LNCAP (cell line): ENCODE measurements around the gene TMEM94.

Source experiments
- TF ChIP-seq, protein P1 (sequence below): fragments of 450-650 bp; IDR thresholded peaks from 2 replicates; pipeline ENCODE4 v1.5.1; 2017; ENCODE audit warnings: mild to moderate bottlenecking

Gene TMEM94

DNA sequence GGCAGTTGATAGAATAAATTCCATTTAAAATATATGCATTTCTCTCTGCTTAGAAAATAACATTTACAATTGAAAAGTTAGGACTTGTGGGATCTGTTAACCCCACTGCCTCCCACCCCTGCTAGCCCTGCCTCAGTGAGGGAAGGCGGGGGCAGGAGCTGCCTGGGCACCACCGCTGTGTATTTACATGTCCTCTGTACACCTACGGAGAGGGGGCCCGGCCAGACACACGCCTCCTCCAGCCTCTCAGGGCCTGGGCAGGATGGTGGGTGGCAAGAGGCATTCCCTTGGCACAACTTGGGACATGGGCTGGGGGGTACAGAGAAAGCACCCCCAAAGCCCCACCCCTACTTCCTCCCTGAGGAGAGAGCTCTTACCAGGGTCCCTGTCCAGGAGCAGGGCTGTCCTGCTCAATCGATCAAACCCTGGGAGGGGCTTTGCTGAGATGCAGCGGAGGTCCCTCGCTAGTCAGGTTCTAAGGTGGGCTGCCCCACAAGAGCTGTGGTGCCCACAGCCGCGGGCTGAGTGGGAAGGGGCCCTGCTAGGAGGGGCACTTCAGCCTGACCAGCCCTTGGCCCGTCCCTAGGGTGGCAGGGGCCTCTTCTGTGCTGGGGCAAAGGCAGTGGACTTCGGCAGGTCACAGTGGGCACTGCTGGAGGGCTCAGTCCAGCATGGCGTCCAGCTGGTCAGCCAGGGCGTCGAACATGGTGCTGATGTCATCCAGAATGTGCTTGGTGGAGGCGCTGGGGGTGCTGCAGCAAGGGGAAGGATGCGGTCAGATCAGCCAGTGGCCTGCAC, 44.2 kb downstream of the TMEM94 start:
- TF ChIP-seq, protein P1, sequence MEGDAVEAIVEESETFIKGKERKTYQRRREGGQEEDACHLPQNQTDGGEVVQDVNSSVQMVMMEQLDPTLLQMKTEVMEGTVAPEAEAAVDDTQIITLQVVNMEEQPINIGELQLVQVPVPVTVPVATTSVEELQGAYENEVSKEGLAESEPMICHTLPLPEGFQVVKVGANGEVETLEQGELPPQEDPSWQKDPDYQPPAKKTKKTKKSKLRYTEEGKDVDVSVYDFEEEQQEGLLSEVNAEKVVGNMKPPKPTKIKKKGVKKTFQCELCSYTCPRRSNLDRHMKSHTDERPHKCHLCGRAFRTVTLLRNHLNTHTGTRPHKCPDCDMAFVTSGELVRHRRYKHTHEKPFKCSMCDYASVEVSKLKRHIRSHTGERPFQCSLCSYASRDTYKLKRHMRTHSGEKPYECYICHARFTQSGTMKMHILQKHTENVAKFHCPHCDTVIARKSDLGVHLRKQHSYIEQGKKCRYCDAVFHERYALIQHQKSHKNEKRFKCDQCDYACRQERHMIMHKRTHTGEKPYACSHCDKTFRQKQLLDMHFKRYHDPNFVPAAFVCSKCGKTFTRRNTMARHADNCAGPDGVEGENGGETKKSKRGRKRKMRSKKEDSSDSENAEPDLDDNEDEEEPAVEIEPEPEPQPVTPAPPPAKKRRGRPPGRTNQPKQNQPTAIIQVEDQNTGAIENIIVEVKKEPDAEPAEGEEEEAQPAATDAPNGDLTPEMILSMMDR: no peak

DNA sequence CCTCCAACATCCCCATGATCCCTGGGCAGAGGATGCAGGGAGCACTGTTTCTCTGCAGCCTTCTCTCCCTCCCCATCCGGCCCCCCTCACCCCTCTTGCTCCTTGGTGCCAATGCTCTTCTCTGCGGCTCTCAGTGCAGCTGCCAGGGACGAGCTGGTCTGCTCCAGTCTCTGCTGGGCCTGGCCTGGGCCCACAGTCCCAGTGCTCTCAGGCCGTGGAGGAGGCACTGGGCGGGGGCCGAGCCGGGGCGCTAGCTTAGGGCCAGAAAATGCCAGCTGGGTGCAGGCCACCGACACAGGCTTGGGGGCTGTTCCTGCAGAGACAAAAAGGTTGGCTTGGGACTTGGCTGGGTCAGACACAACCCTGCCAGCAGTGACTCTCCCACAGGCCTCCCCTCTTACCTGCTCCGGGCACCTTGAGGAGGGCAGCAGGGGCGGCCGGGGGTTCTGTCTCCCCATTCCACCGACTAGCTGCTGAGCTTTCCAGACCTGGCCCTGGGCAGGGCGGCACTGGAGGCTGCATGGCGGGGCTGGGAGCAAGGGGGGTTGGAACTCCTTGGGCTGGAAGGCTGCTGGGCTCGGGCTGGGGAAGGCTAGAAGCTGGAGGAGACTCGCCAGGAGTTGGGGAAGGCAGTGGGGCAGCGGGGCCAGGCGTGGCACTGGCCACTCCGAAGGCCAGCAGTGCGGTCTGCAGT, 45.1 kb downstream of the TMEM94 start:
- TF ChIP-seq, protein P1: no peak

DNA sequence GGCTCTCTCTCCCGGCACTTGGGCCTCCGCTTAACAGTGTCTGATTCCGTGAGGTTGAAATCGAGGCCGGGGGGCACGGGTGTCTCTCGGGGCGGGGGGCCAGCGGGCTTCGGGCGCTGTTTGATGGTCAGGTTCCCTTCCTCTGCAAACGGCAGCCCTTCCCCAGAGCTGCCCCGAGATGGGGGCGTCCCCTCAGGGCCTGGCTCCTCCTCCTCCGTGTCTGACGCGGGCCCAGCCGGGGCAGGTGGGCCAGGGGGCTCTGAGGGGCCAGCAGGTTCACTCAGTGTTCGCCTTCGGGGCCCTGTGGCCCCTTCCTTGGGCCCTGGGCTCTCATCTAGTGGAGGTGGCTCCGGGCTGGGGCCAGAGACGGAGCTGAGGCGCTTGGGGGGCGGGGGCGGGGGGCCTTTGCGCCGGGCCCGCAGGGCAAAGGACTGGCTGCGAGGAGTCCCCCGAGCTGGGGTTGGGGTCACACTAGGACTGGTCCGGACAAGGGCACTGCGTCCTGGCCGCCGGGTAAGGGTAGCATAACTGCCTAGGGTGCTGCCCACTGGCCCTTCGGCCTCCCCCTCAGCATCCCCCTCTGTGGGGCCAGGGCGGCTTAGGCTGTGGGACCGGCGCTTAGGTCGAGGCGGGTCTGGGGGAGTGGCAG, 45.8 kb downstream of the TMEM94 start:
- TF ChIP-seq, protein P1: no peak

DNA sequence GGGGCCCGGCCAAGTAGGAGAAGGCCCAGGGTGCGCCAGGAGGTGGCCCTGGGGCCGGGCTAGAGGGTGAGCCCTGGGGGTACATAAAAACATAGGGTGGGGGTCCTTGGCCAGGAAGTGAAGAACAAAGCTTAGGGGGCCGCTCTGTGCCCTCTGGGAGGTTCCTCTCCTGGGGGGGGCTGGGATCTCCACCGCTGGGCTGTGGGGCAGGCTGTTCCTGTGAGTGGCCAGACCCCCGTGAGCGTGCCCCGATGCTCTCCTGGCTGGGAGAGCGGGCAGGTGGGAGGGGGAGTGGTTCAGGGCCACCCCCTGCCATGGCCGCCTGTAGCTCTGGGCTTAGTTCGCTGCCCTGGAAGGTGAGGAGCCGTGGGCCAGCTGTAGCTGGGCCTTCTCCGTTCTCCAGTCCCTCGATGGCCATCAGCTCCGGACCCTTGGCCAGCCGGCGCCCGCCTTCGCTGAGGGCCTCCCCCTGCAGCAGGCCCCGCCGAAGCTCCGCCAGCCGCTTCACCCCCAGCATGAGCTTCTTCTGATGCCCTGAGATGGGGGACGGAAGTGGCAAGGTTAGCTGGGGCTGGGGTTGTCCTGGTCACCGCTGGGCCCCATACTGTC, 46.4 kb downstream of the TMEM94 start:
- TF ChIP-seq, protein P1: no peak

DNA sequence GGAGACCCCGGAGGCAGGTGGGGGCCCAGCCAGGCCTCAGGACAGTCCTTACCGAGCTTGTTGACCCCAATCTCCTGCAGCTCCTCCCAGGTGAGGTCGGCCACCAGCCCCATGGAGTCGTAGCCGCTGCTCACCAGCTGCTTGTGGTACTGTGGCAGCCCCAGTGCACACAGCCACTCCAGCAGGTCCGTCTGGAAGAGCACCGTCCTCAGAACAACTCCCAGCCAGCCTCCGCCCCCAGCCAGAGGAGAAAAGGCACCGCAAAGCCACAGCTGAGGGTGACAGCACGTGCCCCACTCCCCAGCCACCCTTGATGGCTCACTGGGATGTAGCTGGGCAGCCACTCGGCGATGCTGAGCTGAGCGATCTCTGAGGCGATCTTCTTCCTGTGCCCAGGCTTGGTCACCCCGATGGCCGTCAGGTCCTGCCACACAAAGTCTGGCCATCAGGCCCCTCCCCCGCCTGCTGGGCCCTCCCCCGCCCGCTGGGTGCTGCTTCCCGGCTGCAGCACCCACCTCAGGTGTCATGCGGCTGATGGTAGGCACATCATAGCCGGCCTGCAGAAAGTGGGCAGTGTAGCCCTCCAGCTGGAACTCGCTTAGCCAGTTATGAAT, 47.0 kb downstream of the TMEM94 start:
- TF ChIP-seq, protein P1: no peak

DNA sequence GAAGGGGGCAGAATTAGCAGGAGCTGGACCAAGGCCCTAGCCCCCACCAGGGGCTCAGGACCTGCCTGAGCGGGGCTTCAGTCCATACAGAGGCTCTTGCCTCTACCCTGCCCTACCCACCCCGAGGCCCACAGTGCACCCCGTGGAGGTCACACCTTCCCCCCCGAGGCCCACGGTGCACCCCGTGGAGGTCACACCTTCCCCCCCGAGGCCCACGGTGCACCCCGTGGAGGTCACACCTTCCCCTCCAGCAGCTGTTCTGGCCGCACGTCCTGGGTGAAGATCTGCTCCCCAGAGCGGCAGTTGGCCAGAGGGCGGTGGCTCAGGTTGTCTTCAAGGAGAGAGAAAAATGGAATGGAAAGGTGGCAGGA, 47.5 kb downstream of the TMEM94 start:
- TF ChIP-seq, protein P1: no peak
